ENCODE measurements around the gene PIK3R5. TPM values are rescaled to one million over a fixed set of nuclear protein-coding genes. Genes with fewer than 3 reads are reported as not detected.

The PIK3R5 gene
- total RNA-seq, 1 donor from 2014 or later, result 0.30 TPM

GRCh38 chr17:8851600-8851999 is 113.9 kb downstream of the PIK3R5 start:
- H3K9ac ChIP-seq (ENCODE audit: low read length), result no peak overlapping the region

DNA sequence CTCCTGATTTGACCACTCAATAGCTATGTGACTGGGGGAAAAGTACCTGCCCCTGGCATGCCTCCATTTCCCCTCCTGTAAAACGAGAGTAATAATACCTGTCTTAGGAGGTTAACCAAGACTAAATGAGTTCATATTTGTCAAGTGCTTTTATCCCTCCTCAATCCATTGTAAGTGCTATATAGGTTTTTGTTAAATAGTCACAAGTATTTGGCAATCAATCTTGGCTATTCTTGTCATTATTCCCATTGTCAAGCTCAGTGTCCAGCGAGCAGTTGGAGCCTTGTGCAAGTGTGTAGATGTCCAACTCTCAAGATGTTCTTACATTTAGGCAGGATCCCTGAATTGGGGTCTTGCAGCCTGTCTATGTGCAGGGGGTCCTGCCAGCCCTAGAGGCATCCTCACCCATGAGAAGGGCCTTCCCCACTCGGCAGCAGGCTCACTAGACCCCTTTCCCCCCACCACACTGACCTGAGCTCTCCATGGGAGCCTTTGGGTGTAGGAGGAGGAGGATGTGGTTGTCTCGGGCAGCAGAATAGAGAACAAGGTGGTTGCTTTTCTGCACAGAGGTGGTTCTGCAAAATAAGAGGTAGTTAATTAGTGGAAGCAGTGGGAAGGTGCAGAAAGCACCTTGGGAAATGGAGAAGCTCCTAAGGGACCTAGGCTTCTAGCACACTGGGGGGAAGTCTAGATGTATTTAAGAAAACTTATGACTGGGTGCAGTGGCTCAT is 116.0 kb downstream of the PIK3R5 start:
- Histone ChIP-seq H4K20me1 (ENCODE audit: insufficient read depth, low read length) (no peaks in the 10 kb centered on the region), H3K9ac (ENCODE audit: low read length) (no peak overlapping the region), H3K27me3 (ENCODE audit: insufficient read depth, low read length) (no peaks in the 10 kb centered on the region), H3K79me2 (ENCODE audit: insufficient read depth, low read length) (no peaks in the 10 kb centered on the region), H3K4me2 (ENCODE audit: low read length) (no peak overlapping the region), H3K36me3 (ENCODE audit: insufficient read depth, low read length) (no peaks in the 10 kb centered on the region), H3K4me3 (ENCODE audit: insufficient read depth, low read depth, low read length) (no peak overlapping the region), H3K9me3 (ENCODE audit: insufficient read depth, low read depth, low read length) (no peaks in the 10 kb centered on the region), H3K4me1 (ENCODE audit: insufficient read depth, low read length) (no peaks in the 10 kb centered on the region), H2AFZ (ENCODE audit: low read depth, low read length) (no peak overlapping the region), H3K27ac (ENCODE audit: low read depth, low read length) (no peak overlapping the region)
- TF ChIP-seq, protein P1, sequence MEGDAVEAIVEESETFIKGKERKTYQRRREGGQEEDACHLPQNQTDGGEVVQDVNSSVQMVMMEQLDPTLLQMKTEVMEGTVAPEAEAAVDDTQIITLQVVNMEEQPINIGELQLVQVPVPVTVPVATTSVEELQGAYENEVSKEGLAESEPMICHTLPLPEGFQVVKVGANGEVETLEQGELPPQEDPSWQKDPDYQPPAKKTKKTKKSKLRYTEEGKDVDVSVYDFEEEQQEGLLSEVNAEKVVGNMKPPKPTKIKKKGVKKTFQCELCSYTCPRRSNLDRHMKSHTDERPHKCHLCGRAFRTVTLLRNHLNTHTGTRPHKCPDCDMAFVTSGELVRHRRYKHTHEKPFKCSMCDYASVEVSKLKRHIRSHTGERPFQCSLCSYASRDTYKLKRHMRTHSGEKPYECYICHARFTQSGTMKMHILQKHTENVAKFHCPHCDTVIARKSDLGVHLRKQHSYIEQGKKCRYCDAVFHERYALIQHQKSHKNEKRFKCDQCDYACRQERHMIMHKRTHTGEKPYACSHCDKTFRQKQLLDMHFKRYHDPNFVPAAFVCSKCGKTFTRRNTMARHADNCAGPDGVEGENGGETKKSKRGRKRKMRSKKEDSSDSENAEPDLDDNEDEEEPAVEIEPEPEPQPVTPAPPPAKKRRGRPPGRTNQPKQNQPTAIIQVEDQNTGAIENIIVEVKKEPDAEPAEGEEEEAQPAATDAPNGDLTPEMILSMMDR (IDR thresholded peaks at IDR 0.05; ENCODE audit: insufficient read depth, low read depth, low read length), result no peak
- no peak for TF ChIP-seq EZH2 (IDR thresholded peaks at IDR 0.05; ENCODE audit: insufficient read depth, low read length)
- H3K27me3 Mint-ChIP-seq (ENCODE audit: low read depth, unreplicated experiment), result no peaks in the 10 kb centered on the region
- H3K4me3 Mint-ChIP-seq (ENCODE audit: unreplicated experiment), result no peak overlapping the region
- no peaks in the 10 kb centered on the region for H3K9me3 Mint-ChIP-seq (ENCODE audit: unreplicated experiment)
- FAIRE-seq (no peak), DNase-seq (ENCODE audit: low read depth) (no peak)
- peaks cover 3% of the 10 kb centered on the region for H3K4me1 Mint-ChIP-seq (ENCODE audit: low read depth, unreplicated experiment)
- no peaks in the 10 kb centered on the region for H3K36me3 Mint-ChIP-seq (ENCODE audit: low read depth, unreplicated experiment)
- no peak overlapping the region for H3K27ac Mint-ChIP-seq (ENCODE audit: unreplicated experiment)

More at GRCh38 chr17:8851600-8851999, 113.9 kb downstream of the PIK3R5 start:
- Mint-ChIP-seq H3K4me1 (ENCODE audit: low read depth, unreplicated experiment) (peaks cover 3% of the 10 kb centered on the region), H3K4me3 (ENCODE audit: unreplicated experiment) (no peak overlapping the region), H3K36me3 (ENCODE audit: low read depth, unreplicated experiment) (no peaks in the 10 kb centered on the region), H3K9me3 (ENCODE audit: unreplicated experiment) (no peaks in the 10 kb centered on the region), H3K27ac (ENCODE audit: unreplicated experiment) (no peak overlapping the region), H3K27me3 (ENCODE audit: low read depth, unreplicated experiment) (no peaks in the 10 kb centered on the region)
- no peaks in the 10 kb centered on the region for H3K4me1 ChIP-seq (ENCODE audit: insufficient read depth, low read length)
- H3K4me3 ChIP-seq (ENCODE audit: insufficient read depth, low read depth, low read length), result no peak overlapping the region
- H3K27ac ChIP-seq (ENCODE audit: low read depth, low read length), result no peak overlapping the region
- TF ChIP-seq EZH2 (IDR thresholded peaks at IDR 0.05; ENCODE audit: insufficient read depth, low read length), result no peak
- TF ChIP-seq, protein P1 (IDR thresholded peaks at IDR 0.05; ENCODE audit: insufficient read depth, low read depth, low read length), result no peak
- DNase-seq (ENCODE audit: low read depth) (no peak), FAIRE-seq (no peak)
- H4K20me1 ChIP-seq (ENCODE audit: insufficient read depth, low read length), result no peaks in the 10 kb centered on the region
- H3K79me2 ChIP-seq (ENCODE audit: insufficient read depth, low read length), result no peaks in the 10 kb centered on the region
- H3K27me3 ChIP-seq (ENCODE audit: insufficient read depth, low read length), result no peaks in the 10 kb centered on the region
- no peak overlapping the region for H2AFZ ChIP-seq (ENCODE audit: low read depth, low read length)
- H3K36me3 ChIP-seq (ENCODE audit: insufficient read depth, low read length), result no peaks in the 10 kb centered on the region
- no peaks in the 10 kb centered on the region for H3K9me3 ChIP-seq (ENCODE audit: insufficient read depth, low read depth, low read length)
- no peak overlapping the region for H3K4me2 ChIP-seq (ENCODE audit: low read length)

- DNase-seq (ENCODE audit: low read depth), result no peak
- no peaks in the 10 kb centered on the region for H3K36me3 Mint-ChIP-seq (ENCODE audit: low read depth, unreplicated experiment)
Observed at GRCh38 chr17:8847891-8848290, 117.6 kb downstream of the PIK3R5 start.

More at GRCh38 chr17:8847891-8848290, 117.6 kb downstream of the PIK3R5 start:
- peaks cover 3% of the 10 kb centered on the region for H3K4me1 Mint-ChIP-seq (ENCODE audit: low read depth, unreplicated experiment)
- no peak overlapping the region for H3K27ac ChIP-seq (ENCODE audit: low read depth, low read length)
- H3K4me3 Mint-ChIP-seq (ENCODE audit: unreplicated experiment), result no peak overlapping the region
- no peaks in the 10 kb centered on the region for H4K20me1 ChIP-seq (ENCODE audit: insufficient read depth, low read length)
- no peaks in the 10 kb centered on the region for H3K36me3 ChIP-seq (ENCODE audit: insufficient read depth, low read length)
- no peaks in the 10 kb centered on the region for H3K9me3 Mint-ChIP-seq (ENCODE audit: unreplicated experiment)
- no peaks in the 10 kb centered on the region for H3K27me3 ChIP-seq (ENCODE audit: insufficient read depth, low read length)
- TF ChIP-seq EZH2 (IDR thresholded peaks at IDR 0.05; ENCODE audit: insufficient read depth, low read length), result no peak
- TF ChIP-seq, protein P1 (IDR thresholded peaks at IDR 0.05; ENCODE audit: insufficient read depth, low read depth, low read length), result no peak
- H3K4me1 ChIP-seq (ENCODE audit: insufficient read depth, low read length), result no peaks in the 10 kb centered on the region
- no peaks in the 10 kb centered on the region for H3K9me3 ChIP-seq (ENCODE audit: insufficient read depth, low read depth, low read length)
- H2AFZ ChIP-seq (ENCODE audit: low read depth, low read length), result no peak overlapping the region
- no peak overlapping the region for H3K27ac Mint-ChIP-seq (ENCODE audit: unreplicated experiment)
- no peak overlapping the region for H3K9ac ChIP-seq (ENCODE audit: low read length)
- FAIRE-seq, result no peak
- H3K79me2 ChIP-seq (ENCODE audit: insufficient read depth, low read length), result no peaks in the 10 kb centered on the region
- H3K4me3 ChIP-seq (ENCODE audit: insufficient read depth, low read depth, low read length), result no peak overlapping the region
- H3K27me3 Mint-ChIP-seq (ENCODE audit: low read depth, unreplicated experiment), result no peaks in the 10 kb centered on the region
- H3K4me2 ChIP-seq (ENCODE audit: low read length), result no peak overlapping the region

Data from astrocyte (in vitro differentiated cells and primary cell).